ENCODE measurements around the gene MDH1. TPM values are rescaled to one million over a fixed set of nuclear protein-coding genes. Genes with fewer than 3 reads are reported as not detected.

Gene MDH1
- total and polyA plus RNA-seq, 4 donors: 75.6 to 210 (median 118) TPM

- no peak overlapping the region for H3K4me3 ChIP-seq (ENCODE audit: low read depth in 1 of 3, low read length in 3 of 3)
- no peak for DNase-seq (ENCODE audit: low spot score)
- WGBS: 89% methylated on average over 1 of the region's 1 CpG
- H3K9me3 ChIP-seq (ENCODE audit: control insufficient read depth in 4 of 4, low read length in 3 of 4): no peaks in the 10 kb centered on the region
- TF ChIP-seq, protein P1, sequence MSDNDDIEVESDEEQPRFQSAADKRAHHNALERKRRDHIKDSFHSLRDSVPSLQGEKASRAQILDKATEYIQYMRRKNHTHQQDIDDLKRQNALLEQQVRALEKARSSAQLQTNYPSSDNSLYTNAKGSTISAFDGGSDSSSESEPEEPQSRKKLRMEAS (IDR thresholded peaks at IDR 0.05): no peak
- no peak for TF ChIP-seq GABPA (IDR thresholded peaks at IDR 0.05 in 1 of 2, conservative IDR thresholded peaks at IDR 0.05 in 1 of 2)
- TF ChIP-seq RXRA (IDR thresholded peaks at IDR 0.05): no peak
- no peak for TF ChIP-seq RAD21 (IDR thresholded peaks at IDR 0.05)
- no peak for TF ChIP-seq SP1 (IDR thresholded peaks at IDR 0.05)
- TF ChIP-seq, protein P2, sequence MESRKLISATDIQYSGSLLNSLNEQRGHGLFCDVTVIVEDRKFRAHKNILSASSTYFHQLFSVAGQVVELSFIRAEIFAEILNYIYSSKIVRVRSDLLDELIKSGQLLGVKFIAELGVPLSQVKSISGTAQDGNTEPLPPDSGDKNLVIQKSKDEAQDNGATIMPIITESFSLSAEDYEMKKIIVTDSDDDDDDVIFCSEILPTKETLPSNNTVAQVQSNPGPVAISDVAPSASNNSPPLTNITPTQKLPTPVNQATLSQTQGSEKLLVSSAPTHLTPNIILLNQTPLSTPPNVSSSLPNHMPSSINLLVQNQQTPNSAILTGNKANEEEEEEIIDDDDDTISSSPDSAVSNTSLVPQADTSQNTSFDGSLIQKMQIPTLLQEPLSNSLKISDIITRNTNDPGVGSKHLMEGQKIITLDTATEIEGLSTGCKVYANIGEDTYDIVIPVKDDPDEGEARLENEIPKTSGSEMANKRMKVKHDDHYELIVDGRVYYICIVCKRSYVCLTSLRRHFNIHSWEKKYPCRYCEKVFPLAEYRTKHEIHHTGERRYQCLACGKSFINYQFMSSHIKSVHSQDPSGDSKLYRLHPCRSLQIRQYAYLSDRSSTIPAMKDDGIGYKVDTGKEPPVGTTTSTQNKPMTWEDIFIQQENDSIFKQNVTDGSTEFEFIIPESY (IDR thresholded peaks at IDR 0.05): no peak
- TF ChIP-seq YY1 (IDR thresholded peaks at IDR 0.05): no peak
- TF ChIP-seq FOXA2 (IDR thresholded peaks at IDR 0.05): no peak
- TF ChIP-seq HNF4A (conservative IDR thresholded peaks at IDR 0.05): no peak
- TF ChIP-seq EGR1 (IDR thresholded peaks at IDR 0.05; ENCODE audit: low read depth in 2 of 2): no peak
- TF ChIP-seq HNF4G (IDR thresholded peaks at IDR 0.05): no peak
- TF ChIP-seq, protein P3, sequence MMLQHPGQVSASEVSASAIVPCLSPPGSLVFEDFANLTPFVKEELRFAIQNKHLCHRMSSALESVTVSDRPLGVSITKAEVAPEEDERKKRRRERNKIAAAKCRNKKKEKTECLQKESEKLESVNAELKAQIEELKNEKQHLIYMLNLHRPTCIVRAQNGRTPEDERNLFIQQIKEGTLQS (IDR thresholded peaks at IDR 0.05): no peak
- TF ChIP-seq, protein P4, sequence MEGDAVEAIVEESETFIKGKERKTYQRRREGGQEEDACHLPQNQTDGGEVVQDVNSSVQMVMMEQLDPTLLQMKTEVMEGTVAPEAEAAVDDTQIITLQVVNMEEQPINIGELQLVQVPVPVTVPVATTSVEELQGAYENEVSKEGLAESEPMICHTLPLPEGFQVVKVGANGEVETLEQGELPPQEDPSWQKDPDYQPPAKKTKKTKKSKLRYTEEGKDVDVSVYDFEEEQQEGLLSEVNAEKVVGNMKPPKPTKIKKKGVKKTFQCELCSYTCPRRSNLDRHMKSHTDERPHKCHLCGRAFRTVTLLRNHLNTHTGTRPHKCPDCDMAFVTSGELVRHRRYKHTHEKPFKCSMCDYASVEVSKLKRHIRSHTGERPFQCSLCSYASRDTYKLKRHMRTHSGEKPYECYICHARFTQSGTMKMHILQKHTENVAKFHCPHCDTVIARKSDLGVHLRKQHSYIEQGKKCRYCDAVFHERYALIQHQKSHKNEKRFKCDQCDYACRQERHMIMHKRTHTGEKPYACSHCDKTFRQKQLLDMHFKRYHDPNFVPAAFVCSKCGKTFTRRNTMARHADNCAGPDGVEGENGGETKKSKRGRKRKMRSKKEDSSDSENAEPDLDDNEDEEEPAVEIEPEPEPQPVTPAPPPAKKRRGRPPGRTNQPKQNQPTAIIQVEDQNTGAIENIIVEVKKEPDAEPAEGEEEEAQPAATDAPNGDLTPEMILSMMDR (IDR thresholded peaks at IDR 0.05; ENCODE audit: low read depth, low read length, missing input control): no peak
- no peak for TF ChIP-seq JUND (IDR thresholded peaks at IDR 0.05)
- TF ChIP-seq FOXA1 (IDR thresholded peaks at IDR 0.05): no peak
- TF ChIP-seq NR2F2 (IDR thresholded peaks at IDR 0.05): no peak
- TF ChIP-seq REST (IDR thresholded peaks at IDR 0.05): no peak
- no peak for TF ChIP-seq TAF1 (conservative IDR thresholded peaks at IDR 0.05)
- no peaks in the 10 kb centered on the region for H3K27me3 ChIP-seq (ENCODE audit: control insufficient read depth in 4 of 4, insufficient read depth in 4 of 4, low read length in 3 of 4)
- no peak overlapping the region for H3K9ac ChIP-seq (ENCODE audit: low read depth in 1 of 2, low read length in 2 of 2)
- H3K36me3 ChIP-seq (ENCODE audit: control insufficient read depth in 4 of 4, insufficient read depth in 3 of 4, low read depth in 1 of 4, low read length in 3 of 4): no peaks in the 10 kb centered on the region
- no peak overlapping the region for H3K27ac ChIP-seq (ENCODE audit: low read depth in 1 of 2, low read length in 2 of 2)
- no peaks in the 10 kb centered on the region for H3K4me1 ChIP-seq (ENCODE audit: control insufficient read depth in 4 of 4, insufficient read depth in 4 of 4, low read length in 3 of 4)
These were observed 28.6 kb downstream of the MDH1 start for GRCh38 chr2:63617366-63617765.
